Peyer's patch (tissue), 4 donors: Measurements from ENCODE around the gene PIGM.

Experiments used
- POLR2A ChIP-seq, 2 donors: fragments of 450-650 bp; IDR thresholded peaks; one replicate each; pipeline ENCODE4 v1.5.1; 2017; ENCODE audit warnings: antibody characterized with exemption in 2 of 2, mild to moderate bottlenecking in 2 of 2, moderate library complexity in 2 of 2
- TF ChIP-seq, protein P1 (sequence below), 6 experiments: fragments of 450-650 bp in 4 of 6; fragments of 200-600 bp in 2 of 6; sonication (generic) in 1 of 6; IDR thresholded peaks; one replicate each; pipeline ENCODE4 v1.5.1; 2017 to 2019; ENCODE audit warnings: antibody characterized with exemption in 6 of 6, mild to moderate bottlenecking in 3 of 6, moderate library complexity in 1 of 6

DNA sequence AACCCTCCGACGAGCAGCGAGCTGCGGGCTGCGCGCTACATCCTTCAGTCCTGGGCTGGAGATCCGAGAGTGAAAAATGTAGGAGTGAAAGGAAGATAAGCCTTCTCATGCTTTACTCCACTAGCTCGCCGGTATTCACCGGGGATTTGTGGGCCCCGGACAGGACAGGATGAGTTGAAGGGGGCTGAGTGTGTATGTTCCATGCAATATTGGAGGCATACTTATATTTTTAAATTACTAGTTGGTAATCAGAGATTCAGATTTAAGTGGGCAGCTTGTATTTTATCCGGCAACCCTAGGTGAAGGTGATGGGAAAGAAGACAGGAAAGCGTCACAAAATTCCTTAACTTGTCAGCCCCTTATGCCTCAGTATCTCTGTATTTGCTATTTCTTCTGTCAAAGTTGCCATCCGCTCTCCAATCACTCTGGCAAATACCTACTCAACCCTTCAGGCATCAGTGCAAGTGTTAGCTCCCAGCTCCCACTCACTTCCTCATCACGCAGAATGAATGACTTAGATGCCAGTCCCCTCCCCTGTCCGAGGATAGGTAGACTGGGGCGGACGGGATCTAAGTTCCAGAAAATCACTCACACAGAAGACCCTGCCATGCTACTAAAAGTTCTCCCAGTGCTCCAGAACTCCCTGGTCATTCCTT is 503 bp upstream of the PIGM start:
- TF ChIP-seq, protein P1, sequence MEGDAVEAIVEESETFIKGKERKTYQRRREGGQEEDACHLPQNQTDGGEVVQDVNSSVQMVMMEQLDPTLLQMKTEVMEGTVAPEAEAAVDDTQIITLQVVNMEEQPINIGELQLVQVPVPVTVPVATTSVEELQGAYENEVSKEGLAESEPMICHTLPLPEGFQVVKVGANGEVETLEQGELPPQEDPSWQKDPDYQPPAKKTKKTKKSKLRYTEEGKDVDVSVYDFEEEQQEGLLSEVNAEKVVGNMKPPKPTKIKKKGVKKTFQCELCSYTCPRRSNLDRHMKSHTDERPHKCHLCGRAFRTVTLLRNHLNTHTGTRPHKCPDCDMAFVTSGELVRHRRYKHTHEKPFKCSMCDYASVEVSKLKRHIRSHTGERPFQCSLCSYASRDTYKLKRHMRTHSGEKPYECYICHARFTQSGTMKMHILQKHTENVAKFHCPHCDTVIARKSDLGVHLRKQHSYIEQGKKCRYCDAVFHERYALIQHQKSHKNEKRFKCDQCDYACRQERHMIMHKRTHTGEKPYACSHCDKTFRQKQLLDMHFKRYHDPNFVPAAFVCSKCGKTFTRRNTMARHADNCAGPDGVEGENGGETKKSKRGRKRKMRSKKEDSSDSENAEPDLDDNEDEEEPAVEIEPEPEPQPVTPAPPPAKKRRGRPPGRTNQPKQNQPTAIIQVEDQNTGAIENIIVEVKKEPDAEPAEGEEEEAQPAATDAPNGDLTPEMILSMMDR (IDR thresholded peaks at IDR 0.05): no peak
- TF ChIP-seq POLR2A (IDR thresholded peaks at IDR 0.05): no peak
